NCI-H2029 treated with DMSO at 0.1 percent for 48 hours (cell line): ENCODE data around the gene UNK.

Source experiments
- DNase-seq: peaks from one replicate; lab custom pipeline; 2025; lab: John Stamatoyannopoulos, UW

The UNK gene

GRCh38 chr17:75784473-75785015, at the start of gene UNK:
Gene UNK, plus strand, starts transcription at chr17:75784806. Its CDS starts 75 bp downstream, at chr17:75784881.
- peak; percentile 92 for DNase-seq

GRCh38 chr17:75736173-75736835, 48.3 kb upstream of the UNK start:
- DNase-seq = no peak

- DNase-seq = no peak
Measured at GRCh38 chr17:75737133-75737962, 47.3 kb upstream of the UNK start.

- no peak for DNase-seq
Measured at GRCh38 chr17:75738218-75738802, 46.3 kb upstream of the UNK start.

GRCh38 chr17:75739174-75739573, 45.4 kb upstream of the UNK start:
- DNase-seq = no peak

GRCh38 chr17:75739801-75740200, 44.8 kb upstream of the UNK start:
- DNase-seq = no peak

GRCh38 chr17:75740215-75740614, 44.4 kb upstream of the UNK start:
- DNase-seq = no peak

- no peak for DNase-seq
Measured at GRCh38 chr17:75740631-75741077, 44.0 kb upstream of the UNK start.

- no peak for DNase-seq
Measured at GRCh38 chr17:75742337-75742736, 42.3 kb upstream of the UNK start.

- no peak for DNase-seq
Measured at GRCh38 chr17:75743625-75744206, 40.9 kb upstream of the UNK start.

- no peak for DNase-seq
Measured at GRCh38 chr17:75748706-75749105, 35.9 kb upstream of the UNK start.

GRCh38 chr17:75749545-75750389, 34.8 kb upstream of the UNK start:
- peak; percentile 10 for DNase-seq

- DNase-seq = no peak
Measured at GRCh38 chr17:75750661-75751423, 33.8 kb upstream of the UNK start.

GRCh38 chr17:75751676-75752404, 32.8 kb upstream of the UNK start:
- no peak for DNase-seq

- DNase-seq = no peak
Measured at GRCh38 chr17:75752405-75752709, 32.2 kb upstream of the UNK start.

GRCh38 chr17:75752802-75753513, 31.6 kb upstream of the UNK start:
- DNase-seq = no peak

- DNase-seq = no peak
Measured at GRCh38 chr17:75753514-75754377, 30.9 kb upstream of the UNK start.

GRCh38 chr17:75754378-75755204, 30.0 kb upstream of the UNK start:
- DNase-seq = no peak
